Small intestine (tissue), 7 donors: ENCODE results near the gene FAM3B. TPM values are rescaled to one million over a fixed set of nuclear protein-coding genes. Genes with fewer than 3 reads are reported as not detected.

Experiments used
- DNase-seq, 2 donors: peaks; one replicate each; pipeline versions ENCODE4 v3.0.0 to v3.0.0-alpha.2; 2013
- FAIRE-seq: peaks from 2 replicates; lab custom pipeline; 2012; peaks lifted over from hg19 to GRCh38; lab: Jason Lieb, UNC
- H3K27ac ChIP-seq, 3 donors: one replicate each; pipeline ENCODE4 v1.5.1; 2013; ENCODE audit warnings: low read length in 2 of 3, mild to moderate bottlenecking in 2 of 3, control low read depth in 1 of 3, inconsistent platforms in 1 of 3, low read depth in 1 of 3, moderate library complexity in 1 of 3
- H3K27me3 ChIP-seq, 3 donors: one replicate each; pipeline ENCODE4 v1.6.1; 2013; ENCODE audit warnings: low read length in 3 of 3, inconsistent platforms in 1 of 3; ENCODE audit not compliant: control insufficient read depth in 3 of 3, insufficient read depth in 3 of 3
- H3K36me3 ChIP-seq, 3 donors: one replicate each; pipeline ENCODE4 v1.6.1; 2013; ENCODE audit warnings: low read length in 3 of 3, inconsistent platforms in 1 of 3, low read depth in 1 of 3, mild to moderate bottlenecking in 1 of 3, moderate library complexity in 1 of 3; ENCODE audit not compliant: control insufficient read depth in 3 of 3, insufficient read depth in 2 of 3
- H3K4me1 ChIP-seq, 3 donors: one replicate each; pipeline ENCODE4 v1.6.1; 2013; ENCODE audit warnings: low read length in 2 of 3, inconsistent platforms in 1 of 3, low read depth in 1 of 3, mild to moderate bottlenecking in 1 of 3, moderate library complexity in 1 of 3; ENCODE audit not compliant: control insufficient read depth in 3 of 3, insufficient read depth in 2 of 3
- H3K4me3 ChIP-seq, 3 donors: one replicate each; pipeline ENCODE4 v1.5.1; 2013; ENCODE audit warnings: low read length in 3 of 3, control low read depth in 1 of 3, inconsistent platforms in 1 of 3, low read depth in 1 of 3, mild to moderate bottlenecking in 1 of 3, moderate library complexity in 1 of 3
- H3K9me3 ChIP-seq, 2 donors: one replicate each; pipeline ENCODE4 v1.6.1; 2013; ENCODE audit warnings: low read depth in 1 of 2, low read length in 1 of 2; ENCODE audit not compliant: control insufficient read depth in 2 of 2, insufficient read depth in 1 of 2
- WGBS, 3 donors: extraction: QIAGEN DNeasy Blood & Tissue Kit; methylation state at CpG; one replicate each; pipeline ENCODE4 v1.1.7; 2013; 5-methylcytosine and 5-hydroxymethylcytosine counted together
- polyA plus RNA-seq, 4 donors: library from polyadenylated mRNA; stranded (reverse) in 3 of 4; unstranded in 1 of 4; fragments of 200-250 nt in 3 of 4; fragments of 120-200 nt in 1 of 4; gene quantifications; one replicate each; pipeline versions ENCODE4 v1.2.1 to v1.2.3, GENCODE V29; 2013
- donor health status: healthy with polysubstance abuse.
- donor health status: control.
- donor health status: control.
- donor health status: Bipolar disorder and iron deficiency.
- donor health status: healthy.

Gene FAM3B
- polyA plus RNA-seq, 4 donors: 35.8 to 379 (median 229) TPM

GRCh38 chr21:41396558-41397075 lies 80.0 kb downstream of the FAM3B start:
- H3K27ac ChIP-seq: no peak overlapping the region
- no peaks in the 10 kb centered on the region for H3K27me3 ChIP-seq
- FAIRE-seq: no peak
- 63 to 76% (median 67%) methylated on average over 7 of the region's 7 CpGs for WGBS, 3 donors
- no peak overlapping the region for H3K4me3 ChIP-seq
- H3K36me3 ChIP-seq: peaks cover 0 to 2% (median 0%) of the 10 kb centered on the region in 3 donors
- DNase-seq: peak in 1 of 2 donors; percentile 28
- no peaks in the 10 kb centered on the region for H3K9me3 ChIP-seq
- H3K4me1 ChIP-seq: no peaks in the 10 kb centered on the region

GRCh38 chr21:41397471-41397891 lies 80.9 kb downstream of the FAM3B start:
- no peaks in the 10 kb centered on the region for H3K27me3 ChIP-seq
- no peak for FAIRE-seq
- WGBS, 3 donors: 90 to 92% (median 92%) methylated on average over 7 of the region's 7 CpGs
- H3K9me3 ChIP-seq: no peaks in the 10 kb centered on the region
- H3K36me3 ChIP-seq: peaks cover 0 to 2% (median 0%) of the 10 kb centered on the region in 3 donors
- DNase-seq: no peak
- H3K4me1 ChIP-seq: no peaks in the 10 kb centered on the region
- H3K4me3 ChIP-seq: no peak overlapping the region
- H3K27ac ChIP-seq: no peak overlapping the region

GRCh38 chr21:41398251-41398650 lies 81.7 kb downstream of the FAM3B start:
- H3K27ac ChIP-seq: no peak overlapping the region
- 93 to 96% (median 93%) methylated on average over 4 of the region's 4 CpGs for WGBS, 3 donors
- FAIRE-seq: no peak

GRCh38 chr21:41398831-41399230 lies 82.2 kb downstream of the FAM3B start:
- H3K27me3 ChIP-seq: no peaks in the 10 kb centered on the region
- H3K4me1 ChIP-seq: no peaks in the 10 kb centered on the region
- H3K36me3 ChIP-seq: peaks cover 0 to 2% (median 0%) of the 10 kb centered on the region in 3 donors
- H3K4me3 ChIP-seq: no peak overlapping the region
- no peak overlapping the region for H3K27ac ChIP-seq
- FAIRE-seq (no peak), DNase-seq (no peak)
- WGBS, 3 donors: 96 to 97% (median 96%) methylated on average over 16 of the region's 16 CpGs
- no peaks in the 10 kb centered on the region for H3K9me3 ChIP-seq

More at GRCh38 chr21:41398251-41398650, 81.7 kb downstream of the FAM3B start:
- Histone ChIP-seq H3K9me3 (no peaks in the 10 kb centered on the region), H3K27me3 (no peaks in the 10 kb centered on the region), H3K4me1 (no peaks in the 10 kb centered on the region), H3K4me3 (no peak overlapping the region), H3K36me3 (peaks cover 0 to 2% (median 0%) of the 10 kb centered on the region in 3 donors)
- no peak for DNase-seq

- Histone ChIP-seq H3K36me3 (peaks cover 0 to 2% (median 0%) of the 10 kb centered on the region in 3 donors), H3K27ac (no peak overlapping the region), H3K4me3 (no peak overlapping the region), H3K9me3 (no peaks in the 10 kb centered on the region), H3K4me1 (no peaks in the 10 kb centered on the region), H3K27me3 (no peaks in the 10 kb centered on the region)
- DNase-seq (no peak), FAIRE-seq (no peak)
- 83 to 94% (median 93%) methylated on average over 7 of the region's 7 CpGs for WGBS, 3 donors
These were observed 82.7 kb downstream of the FAM3B start for GRCh38 chr21:41399246-41399800.

- Histone ChIP-seq H3K4me3 (no peak overlapping the region), H3K27me3 (peaks cover 0 to under 1% (median 0%) of the 10 kb centered on the region in 3 donors), H3K27ac (no peak overlapping the region), H3K4me1 (no peaks in the 10 kb centered on the region), H3K9me3 (no peaks in the 10 kb centered on the region), H3K36me3 (peaks cover 0 to 4% (median 0%) of the 10 kb centered on the region in 3 donors)
- FAIRE-seq: no peak
- no peak for DNase-seq
- 93 to 94% (median 93%) methylated on average over 11 of the region's 11 CpGs for WGBS, 3 donors
These were observed 85.6 kb downstream of the FAM3B start for GRCh38 chr21:41402231-41402630.

- Histone ChIP-seq H3K9me3 (no peaks in the 10 kb centered on the region), H3K27me3 (peaks cover 0 to 4% (median 0%) of the 10 kb centered on the region in 3 donors), H3K4me1 (no peaks in the 10 kb centered on the region), H3K27ac (no peak overlapping the region), H3K36me3 (peaks cover 0 to 7% (median 0%) of the 10 kb centered on the region in 3 donors), H3K4me3 (no peak overlapping the region)
- FAIRE-seq (no peak), DNase-seq (no peak)
- WGBS, 3 donors: 94 to 95% (median 94%) methylated on average over 10 of the region's 10 CpGs
These were observed 86.2 kb downstream of the FAM3B start for GRCh38 chr21:41402796-41403195.

- Histone ChIP-seq H3K9me3 (no peaks in the 10 kb centered on the region), H3K36me3 (peaks cover 0 to 8% (median 4%) of the 10 kb centered on the region in 3 donors), H3K4me3 (no peak overlapping the region), H3K27me3 (peaks cover 0 to 4% (median 0%) of the 10 kb centered on the region in 3 donors), H3K27ac (no peak overlapping the region), H3K4me1 (no peaks in the 10 kb centered on the region)
- WGBS, 3 donors: 92 to 99% (median 97%) methylated on average over 9 of the region's 9 CpGs
- DNase-seq (no peak), FAIRE-seq (no peak)
These were observed 86.7 kb downstream of the FAM3B start for GRCh38 chr21:41403331-41403730.
